Naive thymus-derived CD4-positive, alpha-beta T cell (primary cell): ENCODE measurements around the gene RFX1. TPM values are rescaled to one million over a fixed set of nuclear protein-coding genes. Genes with fewer than 3 reads are reported as not detected.

ENCODE experiments used
- ATAC-seq: fragments of 150-1000 bp; cut with Tn5 transposase; 2 replicates; pipeline ENCODE4 v1.10.0; 2021; ENCODE audit warnings: mild to moderate bottlenecking, moderate library complexity
- CTCF ChIA-PET: fragments of 350-600 bp; sonication (Branson Sonifier 250); formaldehyde crosslinking; loops from one replicate; lab custom pipeline; 2021; ENCODE audit warnings: antibody characterized with exemption; lab: Charles Lee
- POLR2A ChIA-PET: fragments of 350-600 bp; sonication (Branson Sonifier 250); formaldehyde crosslinking; loops from one replicate; lab custom pipeline; 2021; ENCODE audit warnings: antibody characterized with exemption, inconsistent platforms; lab: Charles Lee
- DNase-seq, 9 donors: peaks; one replicate each; pipeline versions ENCODE4 v3.0.0 to v3.0.0-alpha.2; 2020 to 2022; ENCODE audit warnings: mixed read lengths in 1 of 9
- H3K27ac ChIP-seq: one replicate; pipeline ENCODE4 v1.7.0; 2013; ENCODE audit warnings: mild to moderate bottlenecking, low read depth, low read length, moderate library complexity
- H3K27me3 ChIP-seq, 2 donors: one replicate each; pipeline ENCODE4 v1.7.0; 2013; ENCODE audit warnings: low read length in 2 of 2, mild to moderate bottlenecking in 2 of 2, moderate library complexity in 2 of 2; ENCODE audit not compliant: control insufficient read depth in 2 of 2, insufficient read depth in 2 of 2
- H3K36me3 ChIP-seq, 3 experiments: 1 replicate in 2 of 3; 2 replicates in 1 of 3; pipeline ENCODE4 v1.7.0; 2013; ENCODE audit warnings: low read length in 3 of 3, mild to moderate bottlenecking in 3 of 3, moderate library complexity in 1 of 3; ENCODE audit not compliant: insufficient read depth in 3 of 3, control insufficient read depth in 2 of 3
- H3K4me1 ChIP-seq, 2 donors: one replicate each; pipeline ENCODE4 v1.7.0; 2013; ENCODE audit warnings: low read length in 2 of 2, mild to moderate bottlenecking in 2 of 2, moderate library complexity in 1 of 2; ENCODE audit not compliant: control insufficient read depth in 2 of 2, insufficient read depth in 2 of 2
- H3K4me3 ChIP-seq: 2 replicates; pipeline ENCODE4 v1.7.0; 2013; ENCODE audit warnings: mild to moderate bottlenecking, low read length
- H3K9me3 ChIP-seq, 3 experiments: 1 replicate in 2 of 3; 2 replicates in 1 of 3; pipeline ENCODE4 v1.7.0; 2013; ENCODE audit warnings: low read length in 3 of 3; ENCODE audit not compliant: control insufficient read depth in 2 of 3
- H3K27ac Mint-ChIP-seq, 9 donors: one replicate each; pipeline ENCODE4 v1.8.0; 2020 to 2022; ENCODE audit warnings: mixed read lengths in 9 of 9, mild to moderate bottlenecking in 8 of 9, moderate library complexity in 5 of 9, inconsistent platforms in 2 of 9
- H3K27me3 Mint-ChIP-seq, 5 donors: one replicate each; pipeline ENCODE4 v1.8.0; 2021 to 2022; ENCODE audit warnings: mixed read lengths in 5 of 5, mild to moderate bottlenecking in 1 of 5
- H3K36me3 Mint-ChIP-seq, 5 donors: one replicate each; pipeline ENCODE4 v1.8.0; 2020 to 2022; ENCODE audit warnings: mixed read lengths in 5 of 5, mild to moderate bottlenecking in 3 of 5, inconsistent platforms in 1 of 5
- H3K4me1 Mint-ChIP-seq, 7 donors: one replicate each; pipeline ENCODE4 v1.8.0; 2020 to 2022; ENCODE audit warnings: mixed read lengths in 7 of 7, mild to moderate bottlenecking in 3 of 7, inconsistent platforms in 1 of 7
- H3K4me3 Mint-ChIP-seq, 10 donors: one replicate each; pipeline ENCODE4 v1.8.0; 2020 to 2022; ENCODE audit warnings: mild to moderate bottlenecking in 10 of 10, mixed read lengths in 10 of 10, moderate library complexity in 6 of 10, inconsistent platforms in 2 of 10
- H3K9me3 Mint-ChIP-seq, 11 donors: one replicate each; pipeline ENCODE4 v1.8.0; 2020 to 2022; ENCODE audit warnings: mixed read lengths in 11 of 11, mild to moderate bottlenecking in 4 of 11, inconsistent platforms in 1 of 11, moderate library complexity in 1 of 11
- intact Hi-C, 2 donors: fragments of 100-400 bp; cut with micrococcal nuclease; formaldehyde crosslinking; loops; one replicate each; pipeline ENCODE4 v1.15.1; 2023
- polyA plus RNA-seq, 2 donors: library from polyadenylated mRNA; unstranded; fragments of 300-500 nt; fragmentation: Illumina TruSeq; gene quantifications; one replicate each; pipeline ENCODE4 v1.2.3, GENCODE V29; 2021
- total RNA-seq, 6 experiments: library from RNA in 5 of 6; stranded (reverse) in 5 of 6; gene quantifications; 1 replicate in 5 of 6; 2 replicates in 1 of 6; pipeline ENCODE4 v1.2.3 and lab custom pipeline; 2021 to 2026

The RFX1 gene
- total RNA-seq (10 to 100 TPM; 15.7 to 23.5 (median 20.5) TPM), polyA plus RNA-seq (1 to 10 TPM; 1.0 TPM), total RNA-seq (lab: John Stamatoyannopoulos, UW) (23.6 reads per million, percentile 54 among the genes with 10 or more reads in this experiment)

GRCh38 chr19:14006085-14006765 is at the start of gene RFX1:
TSS of gene RFX1 (minus strand) at chr19:14006320. CDS start at chr19:13993843, 12,477 bp downstream.
- Mint-ChIP-seq H3K4me3 (peak within 1 kb of the TSS; percentile 91 to 98 (median 96)), H3K27ac (peak within 1 kb of the TSS; percentile 98 to 100 (median 100)), H3K27me3 (no peaks in the 10 kb centered on the region), H3K36me3 (no peaks in the 10 kb centered on the region), H3K4me1 (peaks cover 26 to 48% (median 39%) of the 10 kb centered on the region in 7 donors), H3K9me3 (peaks cover 0 to 7% (median 0%) of the 10 kb centered on the region in 11 donors)
- peak; percentile 99 to 100 (median 100) for DNase-seq
- H3K27ac ChIP-seq, result peak within 1 kb of the TSS; percentile 99
- H3K36me3 ChIP-seq, result no peaks in the 10 kb centered on the region
- peak; percentile 79 for ATAC-seq
- H3K27me3 ChIP-seq, result no peaks in the 10 kb centered on the region
- ChIA-PET POLR2A (interaction anchor here (0.6 to 10.2 kb wide), 26 partner anchors 8 to 432 kb away, joined by 3 to 162 read pairs (median 4); partner anchors contain the start of genes C19orf53, DCAF15, IL27RA and MRI1), CTCF (interaction anchor here (1.3 to 1.7 kb wide), 2 partner anchors 19 to 26 kb away, joined by 4 read pairs; partner anchors contain the start of gene IL27RA)
- no peaks in the 10 kb centered on the region for H3K9me3 ChIP-seq
- peak within 1 kb of the TSS; percentile 77 for H3K4me3 ChIP-seq
- intact Hi-C loops, result loop anchor here (1.0 to 5.0 kb wide), 17 partner anchors 20 to 853 kb away; partner anchors contain the start of genes BRME1 (in 2 of the 2), CC2D1A (in 2 of the 2), DCAF15 (in 2 of the 2) and MISP3 (in 2 of the 2)
- H3K4me1 ChIP-seq, result peaks cover 37 to 42% of the 10 kb centered on the region in 2 donors

GRCh38 chr19:14055396-14055795 is 49.3 kb upstream of the RFX1 start:
- Histone ChIP-seq H3K36me3 (peaks cover 6 to 26% (median 8%) of the 10 kb centered on the region in 3 experiments), H3K4me1 (peaks cover 9 to 10% of the 10 kb centered on the region in 2 donors), H3K4me3 (no peak overlapping the region), H3K27me3 (peaks cover 5 to 21% of the 10 kb centered on the region in 2 donors), H3K27ac (no peak overlapping the region), H3K9me3 (no peaks in the 10 kb centered on the region)
- ChIA-PET CTCF (interaction anchor here (0.6 kb wide), 1 partner anchor 176 kb away, joined by 3 read pairs; no protein-coding TSS in a partner anchor), POLR2A (interaction anchor here (0.8 kb wide), 1 partner anchor 121 kb away, joined by 3 read pairs; no protein-coding TSS in a partner anchor)
- intact Hi-C loops, result no loop called here
- H3K27me3 Mint-ChIP-seq, result peaks cover 16 to 38% (median 24%) of the 10 kb centered on the region in 5 donors
- ATAC-seq (no peak), DNase-seq (no peak)
- H3K4me3 Mint-ChIP-seq, result no peak overlapping the region
- H3K4me1 Mint-ChIP-seq, result peaks cover 14 to 30% (median 19%) of the 10 kb centered on the region in 7 donors
- H3K9me3 Mint-ChIP-seq, result peaks cover 0 to 6% (median 0%) of the 10 kb centered on the region in 11 donors
- peak overlapping the region in 2 of 9 donors; percentile 26 to 45 for H3K27ac Mint-ChIP-seq
- peaks cover 6 to 24% (median 20%) of the 10 kb centered on the region in 5 donors for H3K36me3 Mint-ChIP-seq

- H3K27ac ChIP-seq, result no peak overlapping the region
- peaks cover 9 to 10% of the 10 kb centered on the region in 2 donors for H3K4me1 ChIP-seq
- DNase-seq (no peak), ATAC-seq (no peak)
- H3K36me3 ChIP-seq, result peaks cover 9 to 33% (median 15%) of the 10 kb centered on the region in 3 experiments
- H3K4me3 Mint-ChIP-seq, result no peak overlapping the region
- ChIA-PET CTCF (interaction anchor here (1.1 kb wide), 1 partner anchor 16 kb away, joined by 3 read pairs; no protein-coding TSS in a partner anchor), POLR2A (interaction anchor here (1.5 kb wide), 1 partner anchor 23 kb away, joined by 4 read pairs; the partner anchor contains the start of gene IL27RA)
- no peak overlapping the region for H3K4me3 ChIP-seq
- no peaks in the 10 kb centered on the region for H3K9me3 ChIP-seq
- intact Hi-C loops, result no loop called here
- peaks cover 6 to 31% (median 23%) of the 10 kb centered on the region in 5 donors for H3K36me3 Mint-ChIP-seq
- peaks cover 0 to 6% (median 0%) of the 10 kb centered on the region in 11 donors for H3K9me3 Mint-ChIP-seq
- peaks cover 13 to 33% (median 17%) of the 10 kb centered on the region in 5 donors for H3K27me3 Mint-ChIP-seq
- H3K4me1 Mint-ChIP-seq, result peaks cover 14 to 28% (median 19%) of the 10 kb centered on the region in 7 donors
- peaks cover 5 to 20% of the 10 kb centered on the region in 2 donors for H3K27me3 ChIP-seq
- peak overlapping the region in 2 of 9 donors; percentile 22 to 51 for H3K27ac Mint-ChIP-seq
Observed at GRCh38 chr19:14054721-14055120, 48.6 kb upstream of the RFX1 start.

GRCh38 chr19:14054099-14054498 is 48.0 kb upstream of the RFX1 start:
- ChIA-PET CTCF (interaction anchor here (1.1 kb wide), 1 partner anchor 16 kb away, joined by 3 read pairs; no protein-coding TSS in a partner anchor), POLR2A (interaction anchor here (1.5 kb wide), 1 partner anchor 22 kb away, joined by 4 read pairs; the partner anchor contains the start of gene IL27RA)
- no peak for ATAC-seq
- intact Hi-C loops, result no loop called here
- peaks cover 6 to 33% (median 23%) of the 10 kb centered on the region in 5 donors for H3K36me3 Mint-ChIP-seq
- peaks cover 0 to 6% (median 0%) of the 10 kb centered on the region in 11 donors for H3K9me3 Mint-ChIP-seq
- H3K27me3 Mint-ChIP-seq, result peaks cover 10 to 27% (median 11%) of the 10 kb centered on the region in 5 donors
- peak overlapping the region in 5 of 9 donors; percentile 6 to 72 (median 16) for H3K27ac Mint-ChIP-seq
- H3K4me3 ChIP-seq, result no peak overlapping the region
- H3K27me3 ChIP-seq, result peaks cover 5 to 15% of the 10 kb centered on the region in 2 donors
- H3K4me1 Mint-ChIP-seq, result peaks cover 13 to 26% (median 19%) of the 10 kb centered on the region in 7 donors
- peaks cover 8 to 9% of the 10 kb centered on the region in 2 donors for H3K4me1 ChIP-seq
- H3K4me3 Mint-ChIP-seq, result no peak overlapping the region
- no peaks in the 10 kb centered on the region for H3K9me3 ChIP-seq
- peaks cover 9 to 39% (median 18%) of the 10 kb centered on the region in 3 experiments for H3K36me3 ChIP-seq
- no peak for DNase-seq
- no peak overlapping the region for H3K27ac ChIP-seq

GRCh38 chr19:14053500-14053899 is 47.4 kb upstream of the RFX1 start:
- ChIA-PET CTCF (interaction anchor here (1.1 kb wide), 1 partner anchor 17 kb away, joined by 3 read pairs; no protein-coding TSS in a partner anchor), POLR2A (interaction anchor here (0.7 to 1.5 kb wide), 5 partner anchors 16 to 265 kb away, joined by 3 to 4 read pairs (median 3); partner anchors contain the start of gene IL27RA)
- DNase-seq (no peak), ATAC-seq (no peak)
- Mint-ChIP-seq H3K27ac (peak overlapping the region in 2 of 9 donors; percentile 16 to 72), H3K4me1 (peaks cover 8 to 21% (median 14%) of the 10 kb centered on the region in 7 donors), H3K4me3 (no peak overlapping the region), H3K9me3 (peaks cover 0 to 6% (median 0%) of the 10 kb centered on the region in 11 donors), H3K27me3 (peaks cover 4 to 21% (median 5%) of the 10 kb centered on the region in 5 donors), H3K36me3 (peaks cover 6 to 39% (median 27%) of the 10 kb centered on the region in 5 donors)
- Histone ChIP-seq H3K9me3 (no peaks in the 10 kb centered on the region), H3K4me3 (no peak overlapping the region), H3K36me3 (peaks cover 9 to 45% (median 24%) of the 10 kb centered on the region in 3 experiments), H3K4me1 (peaks cover 4 to 6% of the 10 kb centered on the region in 2 donors), H3K27me3 (peaks cover 5 to 9% of the 10 kb centered on the region in 2 donors), H3K27ac (no peak overlapping the region)
- intact Hi-C loops, result no loop called here
